Measurements from ENCODE around the gene RAB10. TPM values are rescaled to one million over a fixed set of nuclear protein-coding genes. Genes with fewer than 3 reads are reported as not detected.

Gene RAB10
- polyA plus RNA-seq, 1 donor from 2014 or later = 169 TPM

- H3K79me2 ChIP-seq (replicated peaks; ENCODE audit: insufficient read depth, low read length) = no peaks in the 10 kb centered on the region
- no peaks in the 10 kb centered on the region for H3K9me3 ChIP-seq (ENCODE audit: low read length)
- no peaks in the 10 kb centered on the region for H3K9me2 ChIP-seq (ENCODE audit: insufficient read depth, low read length)
- no peak overlapping the region for H2AFZ ChIP-seq (ENCODE audit: low read depth, low read length)
- no peak overlapping the region for H3K9ac ChIP-seq (ENCODE audit: low read length)
- H3K4me3 ChIP-seq (ENCODE audit: low read length) = no peak overlapping the region
- H3K36me3 ChIP-seq (ENCODE audit: insufficient read depth, low read length) = no peaks in the 10 kb centered on the region
- H3K4me2 ChIP-seq (ENCODE audit: low read length) = no peak overlapping the region
- no peaks in the 10 kb centered on the region for H3K27me3 ChIP-seq (ENCODE audit: insufficient read depth, low read depth, low read length)
- no peak overlapping the region for H3K27ac ChIP-seq (ENCODE audit: low read length)
- TF ChIP-seq REST (IDR thresholded peaks at IDR 0.05; ENCODE audit: borderline replicate concordance) (no peak), SMC3 (conservative IDR thresholded peaks at IDR 0.05; ENCODE audit: poor library complexity) (no peak), TAF1 (IDR thresholded peaks at IDR 0.05; ENCODE audit: low read depth) (no peak), EP300 (conservative IDR thresholded peaks at IDR 0.05; ENCODE audit: poor library complexity, severe bottlenecking) (no peak), RAD21 (conservative IDR thresholded peaks at IDR 0.05) (no peak), POLR2AphosphoS5 (IDR thresholded peaks at IDR 0.05) (no peak), CTCF (IDR thresholded peaks at IDR 0.05; ENCODE audit: poor library complexity, severe bottlenecking) (no peak), EZH2 (IDR thresholded peaks at IDR 0.05; ENCODE audit: borderline replicate concordance, insufficient read depth, low read length, poor library complexity, severe bottlenecking) (no peak), MXI1 (conservative IDR thresholded peaks at IDR 0.05; ENCODE audit: poor library complexity, severe bottlenecking) (no peak)
- no peaks in the 10 kb centered on the region for H4K20me1 ChIP-seq (ENCODE audit: insufficient read depth)
- H3F3A ChIP-seq (ENCODE audit: insufficient read depth, low read length, poor library complexity, severe bottlenecking) = no peaks in the 10 kb centered on the region
These were observed 32.0 kb upstream of the RAB10 start for GRCh38 chr2:26001743-26002351.

GRCh38 chr2:26002632-26003310 lies 31.1 kb upstream of the RAB10 start:
- H3K4me3 ChIP-seq (ENCODE audit: low read length) = no peak overlapping the region
- no peaks in the 10 kb centered on the region for H3K9me3 ChIP-seq (ENCODE audit: low read length)
- H3K9ac ChIP-seq (ENCODE audit: low read length) = no peak overlapping the region
- no peaks in the 10 kb centered on the region for H3K9me2 ChIP-seq (ENCODE audit: insufficient read depth, low read length)
- H3K27ac ChIP-seq (ENCODE audit: low read length) = no peak overlapping the region
- H3K4me2 ChIP-seq (ENCODE audit: low read length) = no peak overlapping the region
- H3K27me3 ChIP-seq (ENCODE audit: insufficient read depth, low read depth, low read length) = no peaks in the 10 kb centered on the region
- no peak overlapping the region for H2AFZ ChIP-seq (ENCODE audit: low read depth, low read length)
- no peak for TF ChIP-seq POLR2AphosphoS5 (IDR thresholded peaks at IDR 0.05)
- no peak for TF ChIP-seq MXI1 (conservative IDR thresholded peaks at IDR 0.05; ENCODE audit: poor library complexity, severe bottlenecking)
- no peak for TF ChIP-seq SMC3 (conservative IDR thresholded peaks at IDR 0.05; ENCODE audit: poor library complexity)
- TF ChIP-seq RAD21 (conservative IDR thresholded peaks at IDR 0.05) = no peak
- no peak for TF ChIP-seq EZH2 (IDR thresholded peaks at IDR 0.05; ENCODE audit: borderline replicate concordance, insufficient read depth, low read length, poor library complexity, severe bottlenecking)
- TF ChIP-seq TAF1 (IDR thresholded peaks at IDR 0.05; ENCODE audit: low read depth) = no peak
- no peak for TF ChIP-seq CTCF (IDR thresholded peaks at IDR 0.05; ENCODE audit: poor library complexity, severe bottlenecking)
- no peak for TF ChIP-seq EP300 (conservative IDR thresholded peaks at IDR 0.05; ENCODE audit: poor library complexity, severe bottlenecking)
- no peak for TF ChIP-seq REST (IDR thresholded peaks at IDR 0.05; ENCODE audit: borderline replicate concordance)
- H3F3A ChIP-seq (ENCODE audit: insufficient read depth, low read length, poor library complexity, severe bottlenecking) = no peaks in the 10 kb centered on the region
- no peaks in the 10 kb centered on the region for H4K20me1 ChIP-seq (ENCODE audit: insufficient read depth)
- H3K36me3 ChIP-seq (ENCODE audit: insufficient read depth, low read length) = no peaks in the 10 kb centered on the region
- no peaks in the 10 kb centered on the region for H3K79me2 ChIP-seq (replicated peaks; ENCODE audit: insufficient read depth, low read length)
